ENCODE data around the gene BGN.

Gene BGN

DNA sequence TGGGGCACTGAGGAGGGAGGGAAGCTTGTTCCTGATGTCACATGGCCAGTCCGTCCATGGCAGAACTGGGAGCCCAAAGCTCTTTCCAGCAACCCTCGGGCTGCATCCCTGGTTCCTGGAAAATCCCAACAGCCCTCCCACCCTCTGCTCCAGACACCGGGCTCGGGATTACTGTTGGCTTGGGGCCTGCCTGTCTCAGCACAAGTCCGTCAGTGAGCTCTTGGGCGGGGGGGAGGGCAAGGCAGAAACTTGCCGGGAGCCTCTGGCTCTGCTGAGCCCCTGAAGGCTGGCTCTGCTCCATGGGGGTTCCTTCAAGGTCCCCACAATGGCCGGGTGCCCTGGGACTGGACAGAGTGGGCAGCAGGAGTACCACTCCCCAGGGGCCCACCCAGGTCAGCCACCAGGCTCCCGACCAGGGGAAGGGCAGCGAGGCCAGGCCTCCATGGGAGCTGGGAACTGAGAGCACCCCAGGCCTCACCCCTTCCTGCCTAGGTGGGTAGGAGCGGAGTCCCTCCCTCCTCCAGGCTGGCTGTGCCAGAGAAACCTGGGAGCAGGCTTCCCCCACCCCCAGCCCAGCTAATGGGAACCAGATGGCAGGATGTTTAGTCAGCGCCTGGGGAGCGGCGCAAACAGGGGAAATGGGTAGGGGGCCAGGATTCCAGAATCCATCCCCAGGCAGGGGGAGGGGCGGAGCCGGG lies 18.0 kb upstream of the BGN start:
- CTCF ChIA-PET = interaction anchor here (1.5 to 9.1 kb wide), 2 partner anchors 13 to 32 kb away, joined by 3 to 166 read pairs; no protein-coding TSS in a partner anchor
- POLR2A ChIA-PET = interaction anchor here (1.3 to 2.7 kb wide), 2 partner anchors 15 to 29 kb away, joined by 3 to 7 read pairs; no protein-coding TSS in a partner anchor
- DNase-seq (ENCODE audit: low read depth, low spot score) = no peak

DNA sequence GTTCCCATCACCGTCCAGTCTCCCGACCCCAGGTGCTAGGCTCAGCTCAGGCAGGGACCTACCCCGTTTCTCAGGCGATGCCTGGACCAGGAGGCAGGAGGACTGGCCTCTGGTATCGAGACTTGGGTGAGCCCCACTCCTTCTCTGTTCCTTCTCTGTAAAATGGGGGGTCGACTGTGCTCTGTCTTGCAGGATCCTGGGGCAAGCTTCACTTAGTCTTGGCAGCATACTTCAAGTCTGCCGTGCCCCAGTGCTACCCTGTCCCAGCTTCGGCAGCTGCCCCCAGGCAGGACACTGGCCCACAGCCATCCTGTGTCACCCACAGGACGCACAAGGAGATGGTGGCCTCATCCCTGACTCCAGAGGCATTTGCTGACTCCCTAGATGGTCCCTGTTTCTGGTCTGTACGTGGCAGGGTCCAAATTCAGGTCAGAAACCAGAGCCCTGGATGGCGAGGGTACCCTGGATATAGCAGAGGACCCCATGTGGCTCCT lies 17.4 kb upstream of the BGN start:
- POLR2A ChIA-PET = interaction anchor here (1.3 to 2.7 kb wide), 2 partner anchors 14 to 29 kb away, joined by 3 to 7 read pairs; no protein-coding TSS in a partner anchor
- CTCF ChIA-PET = interaction anchor here (0.8 to 9.1 kb wide), 2 partner anchors 16 to 31 kb away, joined by 3 to 166 read pairs; no protein-coding TSS in a partner anchor
- no peak for DNase-seq (ENCODE audit: low read depth, low spot score)
- H3K4me3 ChIP-seq (ENCODE audit: low read depth, low read length) = no peak overlapping the region
- TF ChIP-seq, protein P1, sequence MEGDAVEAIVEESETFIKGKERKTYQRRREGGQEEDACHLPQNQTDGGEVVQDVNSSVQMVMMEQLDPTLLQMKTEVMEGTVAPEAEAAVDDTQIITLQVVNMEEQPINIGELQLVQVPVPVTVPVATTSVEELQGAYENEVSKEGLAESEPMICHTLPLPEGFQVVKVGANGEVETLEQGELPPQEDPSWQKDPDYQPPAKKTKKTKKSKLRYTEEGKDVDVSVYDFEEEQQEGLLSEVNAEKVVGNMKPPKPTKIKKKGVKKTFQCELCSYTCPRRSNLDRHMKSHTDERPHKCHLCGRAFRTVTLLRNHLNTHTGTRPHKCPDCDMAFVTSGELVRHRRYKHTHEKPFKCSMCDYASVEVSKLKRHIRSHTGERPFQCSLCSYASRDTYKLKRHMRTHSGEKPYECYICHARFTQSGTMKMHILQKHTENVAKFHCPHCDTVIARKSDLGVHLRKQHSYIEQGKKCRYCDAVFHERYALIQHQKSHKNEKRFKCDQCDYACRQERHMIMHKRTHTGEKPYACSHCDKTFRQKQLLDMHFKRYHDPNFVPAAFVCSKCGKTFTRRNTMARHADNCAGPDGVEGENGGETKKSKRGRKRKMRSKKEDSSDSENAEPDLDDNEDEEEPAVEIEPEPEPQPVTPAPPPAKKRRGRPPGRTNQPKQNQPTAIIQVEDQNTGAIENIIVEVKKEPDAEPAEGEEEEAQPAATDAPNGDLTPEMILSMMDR (IDR thresholded peaks at IDR 0.05; ENCODE audit: insufficient read depth, low read length, missing control alignments) = no peak

More for the DNA sequence above, 18.0 kb upstream of the BGN start:
- no peak overlapping the region for H3K4me3 ChIP-seq (ENCODE audit: low read depth, low read length)
- TF ChIP-seq, protein P1 (IDR thresholded peaks at IDR 0.05; ENCODE audit: insufficient read depth, low read length, missing control alignments) = no peak

DNA sequence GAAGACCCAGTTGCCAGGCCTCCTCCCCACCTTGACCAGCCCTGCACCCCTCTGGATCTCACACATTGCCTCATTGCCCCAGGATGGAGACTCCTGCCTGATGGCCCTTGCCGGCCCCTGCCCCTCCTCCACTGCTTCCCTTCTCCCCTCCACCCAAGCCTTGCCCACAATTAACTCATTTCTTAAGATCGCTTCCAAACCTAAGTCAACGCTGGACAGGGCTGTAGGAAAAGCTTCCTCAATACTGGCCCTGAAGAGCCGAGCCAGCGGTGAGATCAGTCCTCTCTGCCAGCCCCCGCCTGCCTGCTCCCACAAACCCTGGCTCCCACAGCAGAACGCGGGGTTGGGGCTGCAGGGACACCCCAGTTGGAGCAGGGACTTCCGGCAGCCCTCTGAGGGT lies 16.9 kb upstream of the BGN start:
- CTCF ChIA-PET = interaction anchor here (0.8 to 9.1 kb wide), 2 partner anchors 16 to 31 kb away, joined by 3 to 166 read pairs; no protein-coding TSS in a partner anchor
- DNase-seq (ENCODE audit: low read depth, low spot score) = no peak
- no peak overlapping the region for H3K4me3 ChIP-seq (ENCODE audit: low read depth, low read length)
- TF ChIP-seq, protein P1 (IDR thresholded peaks at IDR 0.05; ENCODE audit: insufficient read depth, low read length, missing control alignments) = no peak
- POLR2A ChIA-PET = interaction anchor here (1.3 kb wide), 1 partner anchor 28 kb away, joined by 3 read pairs; no protein-coding TSS in a partner anchor

DNA sequence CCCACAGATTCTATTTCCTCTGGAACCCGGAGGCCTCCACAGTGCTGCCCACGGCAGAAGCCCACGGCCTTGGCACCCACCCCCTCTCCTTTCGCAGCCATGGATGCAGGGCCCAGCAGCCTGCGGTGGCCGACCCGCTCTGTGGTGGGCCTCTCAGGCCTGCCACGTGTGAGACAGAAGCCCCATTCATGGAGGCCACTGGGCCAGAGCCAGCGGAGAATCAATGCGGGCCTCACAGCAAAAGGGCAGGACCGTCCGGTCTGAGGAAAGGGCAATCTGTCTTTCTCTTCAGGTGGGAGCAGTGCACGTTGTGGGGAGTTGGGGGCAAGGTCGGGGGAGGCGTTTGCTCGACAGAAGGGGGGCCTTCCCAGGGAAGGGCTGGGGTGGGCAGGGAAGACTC lies 16.0 kb upstream of the BGN start:
- H3K4me3 ChIP-seq (ENCODE audit: low read depth, low read length) = no peak overlapping the region
- no peak for DNase-seq (ENCODE audit: low read depth, low spot score)
- POLR2A ChIA-PET = no interaction called here
- TF ChIP-seq, protein P1 (IDR thresholded peaks at IDR 0.05; ENCODE audit: insufficient read depth, low read length, missing control alignments) = no peak
- CTCF ChIA-PET = no interaction called here

DNA sequence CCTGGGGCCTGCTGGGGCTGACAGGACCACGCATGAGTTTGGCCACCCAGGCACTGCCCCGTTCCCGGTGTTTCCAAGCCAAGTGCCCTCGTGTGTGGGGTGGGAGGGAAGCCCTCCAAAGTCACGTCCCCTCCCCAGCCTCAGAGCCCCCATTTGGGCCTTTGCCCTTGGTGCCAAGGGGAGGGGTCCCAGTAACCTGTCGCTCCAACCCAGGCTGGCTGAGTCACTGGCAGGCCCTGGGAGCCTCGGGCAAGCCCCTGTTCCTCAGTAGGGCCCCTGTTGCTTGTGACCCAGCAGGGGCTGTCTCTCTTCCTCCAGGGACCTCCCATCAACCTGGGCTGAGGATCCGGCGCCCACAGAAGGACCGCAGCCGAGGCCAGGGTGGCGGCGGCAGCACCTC lies 13.7 kb upstream of the BGN start:
- POLR2A ChIA-PET = no interaction called here
- CTCF ChIA-PET = interaction anchor here (1.4 kb wide), 1 partner anchor 26 kb away, joined by 5 read pairs; no protein-coding TSS in a partner anchor
- no peak overlapping the region for H3K4me3 ChIP-seq (ENCODE audit: low read depth, low read length)
- TF ChIP-seq, protein P1 (IDR thresholded peaks at IDR 0.05; ENCODE audit: insufficient read depth, low read length, missing control alignments) = no peak
- no peak for DNase-seq (ENCODE audit: low read depth, low spot score)

DNA sequence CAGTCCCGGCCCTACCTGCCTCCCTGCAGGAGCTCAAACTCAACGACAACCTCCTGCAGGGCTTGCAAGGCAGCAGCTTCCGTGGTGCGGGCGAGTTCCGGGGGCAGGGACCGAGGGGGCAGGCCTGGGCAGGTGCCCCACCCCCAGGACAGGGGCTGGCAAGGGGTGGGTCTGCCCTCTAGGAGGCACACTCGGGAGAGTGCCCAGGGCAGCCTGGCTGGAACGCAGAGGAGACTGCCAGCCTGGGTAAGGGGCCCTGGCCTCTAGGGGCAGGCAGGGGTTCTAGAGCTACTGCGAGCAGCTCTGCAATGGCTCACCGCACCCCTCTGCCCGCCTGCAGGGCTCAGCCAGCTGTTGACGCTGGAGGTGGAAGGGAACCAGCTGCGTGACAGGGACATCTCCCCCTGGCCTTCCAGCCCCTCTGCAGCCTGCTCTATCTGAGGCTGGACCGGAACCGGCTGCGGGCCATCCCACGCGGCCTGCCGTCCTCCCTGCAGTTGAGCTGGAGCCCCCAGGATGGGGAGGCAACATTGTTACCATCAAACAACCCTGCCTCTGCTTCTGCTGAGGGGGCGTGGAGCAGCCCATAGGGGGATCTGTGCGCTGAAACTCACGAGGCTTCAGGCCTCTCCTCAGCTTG lies 12.3 kb upstream of the BGN start:
- H3K4me3 ChIP-seq (ENCODE audit: low read depth, low read length) = no peak overlapping the region
- no peak for DNase-seq (ENCODE audit: low read depth, low spot score)
- CTCF ChIA-PET = interaction anchor here (1.2 to 2.0 kb wide), 3 partner anchors 9 to 13 kb away, joined by 4 to 8 read pairs (median 7); partner anchors contain the start of genes BGN and HAUS7
- POLR2A ChIA-PET = no interaction called here
- TF ChIP-seq, protein P1 (IDR thresholded peaks at IDR 0.05; ENCODE audit: insufficient read depth, low read length, missing control alignments) = no peak

Measured in AG04449 (cell line).